ENCODE data around the gene IGF2.

DNA sequence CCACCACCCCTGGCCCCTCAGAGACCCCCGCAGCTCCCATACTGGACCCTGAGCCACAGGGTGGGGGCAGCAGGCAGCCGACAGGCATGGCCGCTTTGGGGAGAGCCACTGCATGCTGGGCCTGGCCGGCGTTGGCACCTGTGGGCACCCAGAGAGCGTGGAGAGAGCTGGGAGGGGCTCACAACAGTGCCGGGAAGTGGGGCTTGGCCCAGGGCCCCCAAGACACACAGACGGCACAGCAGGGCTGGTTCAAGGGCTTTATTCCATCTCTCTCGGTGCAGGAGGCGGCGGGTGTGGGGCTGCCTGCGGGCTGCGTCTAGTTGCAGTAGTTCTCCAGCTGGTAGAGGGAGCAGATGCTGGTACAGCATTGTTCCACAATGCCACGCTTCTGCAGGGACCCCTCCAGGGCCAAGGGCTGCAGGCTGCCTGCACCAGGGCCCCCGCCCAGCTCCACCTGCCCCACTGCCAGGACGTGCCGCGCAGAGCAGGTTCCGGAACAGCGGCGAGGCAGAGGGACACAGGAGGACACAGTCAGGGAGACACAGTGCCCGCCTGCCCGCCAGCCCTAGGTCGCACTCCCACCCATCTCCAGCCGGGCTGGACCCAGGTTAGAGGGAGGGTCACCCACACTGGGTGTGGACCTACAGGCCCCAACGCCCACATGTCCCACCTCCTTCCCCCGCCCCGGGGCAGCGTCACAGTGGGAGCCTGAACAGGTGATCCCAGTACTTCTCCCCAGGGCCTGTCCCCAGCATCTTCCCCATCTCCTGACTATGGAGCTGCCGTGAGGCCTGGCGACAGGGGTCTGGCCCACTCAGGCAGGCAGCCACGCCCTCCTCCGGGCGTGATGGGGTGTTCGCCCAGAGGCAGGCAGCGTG lies 20.6 kb upstream of the IGF2 start:
- TF ChIP-seq POLR2A (IDR thresholded peaks at IDR 0.05; ENCODE audit: low read depth, low read length): no peak
- TF ChIP-seq TAF1 (IDR thresholded peaks at IDR 0.05; ENCODE audit: borderline replicate concordance, low read depth, low read length): no peak

All from GM12892 (cell line).